Measurements from ENCODE around the gene TIMP1.

DNA sequence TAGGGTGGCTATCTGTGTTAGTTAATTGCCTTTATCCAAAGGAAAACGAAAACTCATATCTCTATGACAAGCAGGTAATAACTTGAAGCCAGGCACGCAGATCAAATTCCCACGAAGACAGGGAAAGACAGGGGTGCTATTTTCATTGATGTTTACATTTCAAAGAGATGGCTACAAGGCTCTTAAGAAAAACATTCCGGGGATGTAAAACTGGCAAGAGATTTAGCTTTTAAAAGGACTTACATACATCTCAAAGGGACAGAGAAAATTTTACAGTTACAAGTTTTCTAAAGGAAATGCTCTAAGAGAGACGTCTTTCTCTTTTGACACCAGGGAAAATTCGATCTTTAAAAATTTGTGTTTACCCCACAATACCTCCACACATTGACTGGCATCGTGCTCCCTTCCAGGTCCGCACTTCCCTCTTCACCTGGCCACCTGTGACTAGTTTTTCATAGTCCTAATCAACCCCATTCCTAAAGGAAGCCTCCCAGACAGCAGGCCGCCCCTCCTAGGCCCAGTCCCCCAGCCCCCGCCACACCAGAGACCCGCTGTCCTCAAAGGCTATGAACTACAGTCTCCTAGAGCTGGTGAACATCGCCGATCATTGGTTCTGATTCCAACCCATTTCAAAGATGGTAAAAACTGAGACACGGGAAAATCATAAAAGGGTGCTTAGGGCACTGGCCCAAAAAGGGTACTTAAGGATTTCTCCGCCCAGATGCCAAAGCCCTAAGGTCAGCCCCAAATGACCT lies 21.9 kb upstream of the TIMP1 start:
- TF ChIP-seq YY1 (IDR thresholded peaks at IDR 0.05; ENCODE audit: insufficient read depth, insufficient read length) (no peak), ZNF274 (IDR thresholded peaks at IDR 0.05; ENCODE audit: low read depth, low read length) (no peak)

All from NT2/D1 (cell line).